ENCODE data around the gene C5AR2. TPM values are rescaled to one million over a fixed set of nuclear protein-coding genes. Genes with fewer than 3 reads are reported as not detected.
"Not testable (repeated sequence)": the region's sequence is repeated elsewhere in the genome, so short reads cannot be mapped to it uniquely, and the experiment has no call there.

The C5AR2 gene
- not detected for polyA plus RNA-seq (2012; ENCODE audit: low read depth, missing spikeins)

GRCh38 chr19:47331931-47332547 is at the start of gene C5AR2:
C5AR2 (plus strand) TSS chr19:47332175; CDS start chr19:47340800, 8,625 bp downstream.
- DNase-seq (ENCODE audit: insufficient read length, low spot score) (no peak), FAIRE-seq (no peak)
- TF ChIP-seq POU2F2 (IDR thresholded peaks at IDR 0.05; ENCODE audit: low read depth, low read length): no peak
- TF ChIP-seq SPI1 (IDR thresholded peaks at IDR 0.05; ENCODE audit: low read depth, low read length): no peak
- TF ChIP-seq POLR2AphosphoS5 (IDR thresholded peaks at IDR 0.05; ENCODE audit: low read depth, low read length): no peak
- no peak for TF ChIP-seq PAX5 (IDR thresholded peaks at IDR 0.05; ENCODE audit: insufficient read depth, low read length, severe bottlenecking)

GRCh38 chr19:47283405-47284059 is 48.4 kb upstream of the C5AR2 start:
- no peak for FAIRE-seq
- DNase-seq (ENCODE audit: insufficient read length, low spot score): no peak

GRCh38 chr19:47284324-47284899 is 47.6 kb upstream of the C5AR2 start:
- DNase-seq (ENCODE audit: insufficient read length, low spot score) (no peak), FAIRE-seq (peak; percentile 51)

More at GRCh38 chr19:47283405-47284059, 48.4 kb upstream of the C5AR2 start:
- no peak for TF ChIP-seq SPI1 (IDR thresholded peaks at IDR 0.05; ENCODE audit: low read depth, low read length)
- no peak for TF ChIP-seq TAF1 (IDR thresholded peaks at IDR 0.05; ENCODE audit: low read depth, low read length)
- no peak for TF ChIP-seq POLR2A (IDR thresholded peaks at IDR 0.05; ENCODE audit: low read depth, low read length)
- no peak for TF ChIP-seq PAX5 (IDR thresholded peaks at IDR 0.05; ENCODE audit: insufficient read depth, low read length, severe bottlenecking)
- TF ChIP-seq POU2F2 (IDR thresholded peaks at IDR 0.05; ENCODE audit: low read depth, low read length): no peak
- TF ChIP-seq POLR2AphosphoS5 (IDR thresholded peaks at IDR 0.05; ENCODE audit: low read depth, low read length): no peak

GRCh38 chr19:47296036-47296435 is 35.9 kb upstream of the C5AR2 start:
- FAIRE-seq: peak; percentile 90
- TF ChIP-seq POU2F2 (IDR thresholded peaks at IDR 0.05; ENCODE audit: low read depth, low read length) (no peak), TAF1 (IDR thresholded peaks at IDR 0.05; ENCODE audit: low read depth, low read length) (no peak), POLR2A (IDR thresholded peaks at IDR 0.05; ENCODE audit: low read depth, low read length) (no peak), SPI1 (IDR thresholded peaks at IDR 0.05; ENCODE audit: low read depth, low read length) (no peak), POLR2AphosphoS5 (IDR thresholded peaks at IDR 0.05; ENCODE audit: low read depth, low read length) (no peak), PAX5 (IDR thresholded peaks at IDR 0.05; ENCODE audit: insufficient read depth, low read length, severe bottlenecking) (no peak)
- DNase-seq (ENCODE audit: insufficient read length, low spot score): peak; percentile 55

More at GRCh38 chr19:47284324-47284899, 47.6 kb upstream of the C5AR2 start:
- TF ChIP-seq POLR2A (IDR thresholded peaks at IDR 0.05; ENCODE audit: low read depth, low read length) (no peak), POU2F2 (IDR thresholded peaks at IDR 0.05; ENCODE audit: low read depth, low read length) (no peak), PAX5 (IDR thresholded peaks at IDR 0.05; ENCODE audit: insufficient read depth, low read length, severe bottlenecking) (no peak), TAF1 (IDR thresholded peaks at IDR 0.05; ENCODE audit: low read depth, low read length) (no peak), SPI1 (IDR thresholded peaks at IDR 0.05; ENCODE audit: low read depth, low read length) (no peak), POLR2AphosphoS5 (IDR thresholded peaks at IDR 0.05; ENCODE audit: low read depth, low read length) (no peak)

GRCh38 chr19:47300867-47301266 is 31.1 kb upstream of the C5AR2 start:
- FAIRE-seq; DNase-seq (ENCODE audit: insufficient read length, low spot score): not testable (repeated sequence)

- TF ChIP-seq POU2F2 (IDR thresholded peaks at IDR 0.05; ENCODE audit: low read depth, low read length) (no peak), TAF1 (IDR thresholded peaks at IDR 0.05; ENCODE audit: low read depth, low read length) (no peak), POLR2A (IDR thresholded peaks at IDR 0.05; ENCODE audit: low read depth, low read length) (no peak), SPI1 (IDR thresholded peaks at IDR 0.05; ENCODE audit: low read depth, low read length) (no peak)
- DNase-seq (ENCODE audit: insufficient read length, low spot score) (no peak), FAIRE-seq (no peak)
Observed at GRCh38 chr19:47302249-47302648, 29.7 kb upstream of the C5AR2 start.

- no peak for FAIRE-seq
- no peak for TF ChIP-seq POLR2AphosphoS5 (IDR thresholded peaks at IDR 0.05; ENCODE audit: low read depth, low read length)
- TF ChIP-seq POU2F2 (IDR thresholded peaks at IDR 0.05; ENCODE audit: low read depth, low read length): no peak
- TF ChIP-seq SPI1 (IDR thresholded peaks at IDR 0.05; ENCODE audit: low read depth, low read length): no peak
- no peak for TF ChIP-seq TAF1 (IDR thresholded peaks at IDR 0.05; ENCODE audit: low read depth, low read length)
- no peak for TF ChIP-seq POLR2A (IDR thresholded peaks at IDR 0.05; ENCODE audit: low read depth, low read length)
- TF ChIP-seq PAX5 (IDR thresholded peaks at IDR 0.05; ENCODE audit: insufficient read depth, low read length, severe bottlenecking): no peak
Observed at GRCh38 chr19:47303966-47304365, 28.0 kb upstream of the C5AR2 start.

GRCh38 chr19:47305309-47305751 is 26.6 kb upstream of the C5AR2 start:
- TF ChIP-seq PAX5 (IDR thresholded peaks at IDR 0.05; ENCODE audit: insufficient read depth, low read length, severe bottlenecking) (peak; percentile 44), TAF1 (IDR thresholded peaks at IDR 0.05; ENCODE audit: low read depth, low read length) (no peak), POU2F2 (IDR thresholded peaks at IDR 0.05; ENCODE audit: low read depth, low read length) (no peak)
- peak; percentile 88 for FAIRE-seq
- no peak for DNase-seq (ENCODE audit: insufficient read length, low spot score)

More at GRCh38 chr19:47303966-47304365, 28.0 kb upstream of the C5AR2 start:
- no peak for DNase-seq (ENCODE audit: insufficient read length, low spot score)

- TF ChIP-seq POLR2A (IDR thresholded peaks at IDR 0.05; ENCODE audit: low read depth, low read length): no peak
- TF ChIP-seq PAX5 (IDR thresholded peaks at IDR 0.05; ENCODE audit: insufficient read depth, low read length, severe bottlenecking): no peak
- TF ChIP-seq TAF1 (IDR thresholded peaks at IDR 0.05; ENCODE audit: low read depth, low read length): no peak
- no peak for TF ChIP-seq POU2F2 (IDR thresholded peaks at IDR 0.05; ENCODE audit: low read depth, low read length)
- FAIRE-seq: no peak
- DNase-seq (ENCODE audit: insufficient read length, low spot score): no peak
Observed at GRCh38 chr19:47306303-47306702, 25.7 kb upstream of the C5AR2 start.

GRCh38 chr19:47309038-47309437 is 22.9 kb upstream of the C5AR2 start:
- no peak for FAIRE-seq
- no peak for TF ChIP-seq POU2F2 (IDR thresholded peaks at IDR 0.05; ENCODE audit: low read depth, low read length)
- TF ChIP-seq SPI1 (IDR thresholded peaks at IDR 0.05; ENCODE audit: low read depth, low read length): no peak
- TF ChIP-seq POLR2AphosphoS5 (IDR thresholded peaks at IDR 0.05; ENCODE audit: low read depth, low read length): no peak
- TF ChIP-seq TAF1 (IDR thresholded peaks at IDR 0.05; ENCODE audit: low read depth, low read length): no peak
- no peak for TF ChIP-seq POLR2A (IDR thresholded peaks at IDR 0.05; ENCODE audit: low read depth, low read length)
- no peak for TF ChIP-seq PAX5 (IDR thresholded peaks at IDR 0.05; ENCODE audit: insufficient read depth, low read length, severe bottlenecking)
- DNase-seq (ENCODE audit: insufficient read length, low spot score): no peak

Measured in GM12891 (cell line).